HepG2 (cell line): ENCODE measurements around the gene PDE6C. TPM values are rescaled to one million over a fixed set of nuclear protein-coding genes. Genes with fewer than 3 reads are reported as not detected.
A peak's percentile ranks its signal among the peaks of the same experiment; 100 is the strongest.

ENCODE experiments used
- ARHGAP35 ChIP-seq: sonication (generic); formaldehyde crosslinking; IDR thresholded peaks from 2 replicates; pipeline ENCODE4 v1.9.0; 2022; ENCODE audit warnings: mild to moderate bottlenecking, inconsistent platforms, moderate library complexity, missing genetic modification reagents, borderline replicate concordance
- ATRX ChIP-seq: sonication (generic); formaldehyde crosslinking; IDR thresholded peaks from 2 replicates; pipeline ENCODE4 v1.4.0; 2020; ENCODE audit warnings: missing genetic modification reagents, borderline replicate concordance
- CENPT ChIP-seq: sonication (generic); formaldehyde crosslinking; IDR thresholded peaks from 2 replicates; pipeline ENCODE4 v1.8.0; 2022; ENCODE audit warnings: low read depth, mild to moderate bottlenecking, moderate library complexity, missing genetic modification reagents
- HOXD1 ChIP-seq: sonication (generic); formaldehyde crosslinking; IDR thresholded peaks from 2 replicates; pipeline ENCODE4 v1.5.0; 2020; ENCODE audit warnings: missing genetic modification reagents
- KDM6A ChIP-seq: IDR thresholded peaks from 2 replicates; pipeline ENCODE4 v1.6.1; 2016; ENCODE audit warnings: low read depth
- MIER3 ChIP-seq: IDR thresholded peaks from 2 replicates; pipeline ENCODE4 v1.6.1; 2016; ENCODE audit warnings: missing compliant biosample characterization, borderline replicate concordance
- NFIB ChIP-seq: sonication (generic); formaldehyde crosslinking; IDR thresholded peaks from 2 replicates; pipeline ENCODE4 v1.9.0; 2021; ENCODE audit warnings: missing genetic modification reagents, mild to moderate bottlenecking, borderline replicate concordance
- RAD21 ChIP-seq: fragments of 450-650 bp; formaldehyde crosslinking; IDR thresholded peaks from 2 replicates; pipeline ENCODE4 v1.5.0; 2020; ENCODE audit warnings: mild to moderate bottlenecking
- RCOR2 ChIP-seq: IDR thresholded peaks from 2 replicates; pipeline ENCODE4 v1.6.1; 2016; ENCODE audit warnings: missing biosample characterization, missing genetic modification reagents
- SOX13 ChIP-seq, 3 experiments: fragments of 450-650 bp in 1 of 3; sonication (generic) in 1 of 3; formaldehyde crosslinking in 1 of 3; IDR thresholded peaks in 2 of 3; conservative IDR thresholded peaks in 1 of 3; 2 replicates each; pipeline versions ENCODE4 v1.5.0 to v1.6.1; 2016 to 2020; ENCODE audit warnings: antibody characterized with exemption in 1 of 3, mild to moderate bottlenecking in 1 of 3, missing compliant biosample characterization in 1 of 3, missing genetic modification reagents in 1 of 3, moderate library complexity in 1 of 3
- TCF7L2 ChIP-seq: IDR thresholded peaks from 2 replicates; pipeline ENCODE4 v1.6.1; 2011; ENCODE audit warnings: mild to moderate bottlenecking, low read depth, low read length, moderate library complexity
- ZFX ChIP-seq: sonication (generic); formaldehyde crosslinking; IDR thresholded peaks from 2 replicates; pipeline ENCODE4 v1.4.0; 2020; ENCODE audit warnings: mild to moderate bottlenecking, low read depth, missing genetic modification reagents, moderate library complexity
- ZNF607 ChIP-seq: sonication (generic); formaldehyde crosslinking; IDR thresholded peaks from 2 replicates; pipeline ENCODE4 v1.5.1; 2020; ENCODE audit warnings: missing genetic modification reagents, mild to moderate bottlenecking, borderline replicate concordance
- ZNF670 ChIP-seq: sonication (generic); formaldehyde crosslinking; IDR thresholded peaks from 2 replicates; pipeline ENCODE4 v1.8.0; 2022; ENCODE audit warnings: mild to moderate bottlenecking, missing genetic modification reagents, borderline replicate concordance
- ZNF773 ChIP-seq: sonication (generic); formaldehyde crosslinking; IDR thresholded peaks from 2 replicates; pipeline ENCODE4 v1.4.0; 2020; ENCODE audit warnings: missing genetic modification reagents, borderline replicate concordance
- polyA plus RNA-seq, 8 experiments: library from polyadenylated mRNA; depleted of rRNA in 3 of 8; stranded (reverse) in 7 of 8; unstranded in 1 of 8; fragments of >200 nt; fragmentation: Illumina TruSeq in 4 of 8; extraction: Trizol in 4 of 8; gene quantifications; 2 replicates each; pipeline versions ENCODE4 v1.2.1 to v1.2.3, GENCODE V29; 2011 to 2016; ENCODE audit warnings: low read depth in 4 of 8, missing spikeins in 1 of 8, mixed read lengths in 1 of 8; ENCODE audit not compliant: insufficient read depth in 1 of 8
- total RNA-seq, 5 experiments: library from RNA; depleted of rRNA; stranded (reverse); fragments of >200 nt; fragmentation: Illumina TruSeq; extraction: Trizol; gene quantifications; 2 replicates each; pipeline ENCODE4 v1.2.3, GENCODE V29; 2016; ENCODE audit warnings: low read depth in 1 of 5
- TF ChIP-seq, protein P1 (sequence below): sonication (generic); formaldehyde crosslinking; conservative IDR thresholded peaks from 2 replicates; pipeline ENCODE4 v1.5.0; 2020; ENCODE audit warnings: missing genetic modification reagents
- TF ChIP-seq, protein P2 (sequence below): sonication (generic); formaldehyde crosslinking; IDR thresholded peaks from 2 replicates; pipeline ENCODE4 v1.4.0; 2020; ENCODE audit warnings: missing genetic modification reagents, borderline replicate concordance
- TF ChIP-seq, protein P3 (sequence below): sonication (generic); formaldehyde crosslinking; IDR thresholded peaks from 2 replicates; pipeline ENCODE4 v1.4.0; 2020; ENCODE audit warnings: mild to moderate bottlenecking, missing genetic modification reagents
- TF ChIP-seq, protein P4 (sequence below): sonication (generic); formaldehyde crosslinking; IDR thresholded peaks from 2 replicates; pipeline ENCODE4 v1.4.0; 2020; ENCODE audit warnings: mild to moderate bottlenecking, missing genetic modification reagents

PDE6C gene
- total and polyA plus RNA-seq, 2 of the 13 experiments (the other 11 are each of a cell fraction or from before 2014, with no cell fraction given) = 0.64 TPM; not detected in 1

DNA sequence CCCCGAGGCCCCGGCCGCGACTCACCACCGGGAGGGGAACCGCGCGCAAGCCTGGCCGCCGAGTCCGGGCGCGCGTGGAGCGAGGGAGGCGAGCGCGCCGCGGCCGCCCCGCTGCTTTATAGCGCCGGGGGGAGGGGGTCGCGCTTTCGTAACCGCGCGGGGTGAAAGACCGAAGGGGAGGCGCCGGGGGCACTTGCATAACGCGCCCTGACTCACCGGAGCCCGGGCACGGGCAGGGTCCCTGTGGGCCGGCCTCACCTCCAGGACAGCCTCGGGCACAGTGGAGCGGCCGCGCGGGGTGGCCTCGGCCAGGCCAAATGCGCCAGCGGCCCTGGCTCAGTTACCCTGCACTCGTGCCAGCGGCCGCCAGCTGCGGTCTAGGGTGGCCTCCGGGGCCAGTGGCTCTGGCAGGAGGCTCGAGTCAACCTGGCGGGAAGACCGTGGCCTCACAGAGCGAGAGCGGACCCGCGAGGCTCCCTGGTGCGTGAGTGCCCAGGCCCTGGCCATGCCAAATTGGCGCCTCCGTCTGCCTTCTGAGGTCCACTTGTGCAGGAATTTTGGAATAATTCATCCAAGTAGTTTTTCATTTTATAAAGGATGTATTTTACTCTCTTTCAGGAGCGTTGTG lies 11.1 kb upstream of the PDE6C start, which contains the start of gene RBP4 (continued):
- TF ChIP-seq, protein P1, sequence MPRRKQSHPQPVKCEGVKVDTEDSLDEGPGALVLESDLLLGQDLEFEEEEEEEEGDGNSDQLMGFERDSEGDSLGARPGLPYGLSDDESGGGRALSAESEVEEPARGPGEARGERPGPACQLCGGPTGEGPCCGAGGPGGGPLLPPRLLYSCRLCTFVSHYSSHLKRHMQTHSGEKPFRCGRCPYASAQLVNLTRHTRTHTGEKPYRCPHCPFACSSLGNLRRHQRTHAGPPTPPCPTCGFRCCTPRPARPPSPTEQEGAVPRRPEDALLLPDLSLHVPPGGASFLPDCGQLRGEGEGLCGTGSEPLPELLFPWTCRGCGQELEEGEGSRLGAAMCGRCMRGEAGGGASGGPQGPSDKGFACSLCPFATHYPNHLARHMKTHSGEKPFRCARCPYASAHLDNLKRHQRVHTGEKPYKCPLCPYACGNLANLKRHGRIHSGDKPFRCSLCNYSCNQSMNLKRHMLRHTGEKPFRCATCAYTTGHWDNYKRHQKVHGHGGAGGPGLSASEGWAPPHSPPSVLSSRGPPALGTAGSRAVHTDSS (CRISPR knock-in tag) = no peak
- TF ChIP-seq ZNF607 (CRISPR knock-in tag) (peak; percentile 27; the same call in 1 of the 2 replicates), ATRX (CRISPR knock-in tag) (no peak), ZFX (CRISPR knock-in tag) (peak; percentile 89), SOX13 (IDR thresholded peaks at IDR 0.05) (peak; percentile 54; the same call in 1 of the 2 replicates), SOX13 (CRISPR knock-in tag; conservative IDR thresholded peaks at IDR 0.05 in 1 of 2, IDR thresholded peaks at IDR 0.05 in 1 of 2) (peak in 1 of 2 experiments; percentile 70; a peak in 2 of 4 replicates), TCF7L2 (no peak), ZNF670 (CRISPR knock-in tag) (peak; percentile 94; the same call in 1 of the 2 replicates), HOXD1 (peak; percentile 78; the same call in 1 of the 2 replicates), CENPT (CRISPR knock-in tag) (0 out of 2 replicates have a peak, but pooled peaks have one; percentile 50), KDM6A (peak; percentile 46; the same call in 1 of the 2 replicates), ARHGAP35 (CRISPR knock-in tag) (peak; percentile 72), MIER3 (CRISPR knock-in tag) (no peak), RCOR2 (no peak), RAD21 (CRISPR knock-in tag) (peak; percentile 72), ZNF773 (CRISPR knock-in tag) (no peak), NFIB (CRISPR knock-in tag) (no peak)
- TF ChIP-seq, protein P2, sequence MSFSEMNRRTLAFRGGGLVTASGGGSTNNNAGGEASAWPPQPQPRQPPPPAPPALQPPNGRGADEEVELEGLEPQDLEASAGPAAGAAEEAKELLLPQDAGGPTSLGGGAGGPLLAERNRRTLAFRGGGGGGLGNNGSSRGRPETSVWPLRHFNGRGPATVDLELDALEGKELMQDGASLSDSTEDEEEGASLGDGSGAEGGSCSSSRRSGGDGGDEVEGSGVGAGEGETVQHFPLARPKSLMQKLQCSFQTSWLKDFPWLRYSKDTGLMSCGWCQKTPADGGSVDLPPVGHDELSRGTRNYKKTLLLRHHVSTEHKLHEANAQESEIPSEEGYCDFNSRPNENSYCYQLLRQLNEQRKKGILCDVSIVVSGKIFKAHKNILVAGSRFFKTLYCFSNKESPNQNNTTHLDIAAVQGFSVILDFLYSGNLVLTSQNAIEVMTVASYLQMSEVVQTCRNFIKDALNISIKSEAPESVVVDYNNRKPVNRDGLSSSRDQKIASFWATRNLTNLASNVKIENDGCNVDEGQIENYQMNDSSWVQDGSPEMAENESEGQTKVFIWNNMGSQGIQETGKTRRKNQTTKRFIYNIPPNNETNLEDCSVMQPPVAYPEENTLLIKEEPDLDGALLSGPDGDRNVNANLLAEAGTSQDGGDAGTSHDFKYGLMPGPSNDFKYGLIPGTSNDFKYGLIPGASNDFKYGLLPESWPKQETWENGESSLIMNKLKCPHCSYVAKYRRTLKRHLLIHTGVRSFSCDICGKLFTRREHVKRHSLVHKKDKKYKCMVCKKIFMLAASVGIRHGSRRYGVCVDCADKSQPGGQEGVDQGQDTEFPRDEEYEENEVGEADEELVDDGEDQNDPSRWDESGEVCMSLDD (CRISPR knock-in tag) = no peak
- TF ChIP-seq, protein P3, sequence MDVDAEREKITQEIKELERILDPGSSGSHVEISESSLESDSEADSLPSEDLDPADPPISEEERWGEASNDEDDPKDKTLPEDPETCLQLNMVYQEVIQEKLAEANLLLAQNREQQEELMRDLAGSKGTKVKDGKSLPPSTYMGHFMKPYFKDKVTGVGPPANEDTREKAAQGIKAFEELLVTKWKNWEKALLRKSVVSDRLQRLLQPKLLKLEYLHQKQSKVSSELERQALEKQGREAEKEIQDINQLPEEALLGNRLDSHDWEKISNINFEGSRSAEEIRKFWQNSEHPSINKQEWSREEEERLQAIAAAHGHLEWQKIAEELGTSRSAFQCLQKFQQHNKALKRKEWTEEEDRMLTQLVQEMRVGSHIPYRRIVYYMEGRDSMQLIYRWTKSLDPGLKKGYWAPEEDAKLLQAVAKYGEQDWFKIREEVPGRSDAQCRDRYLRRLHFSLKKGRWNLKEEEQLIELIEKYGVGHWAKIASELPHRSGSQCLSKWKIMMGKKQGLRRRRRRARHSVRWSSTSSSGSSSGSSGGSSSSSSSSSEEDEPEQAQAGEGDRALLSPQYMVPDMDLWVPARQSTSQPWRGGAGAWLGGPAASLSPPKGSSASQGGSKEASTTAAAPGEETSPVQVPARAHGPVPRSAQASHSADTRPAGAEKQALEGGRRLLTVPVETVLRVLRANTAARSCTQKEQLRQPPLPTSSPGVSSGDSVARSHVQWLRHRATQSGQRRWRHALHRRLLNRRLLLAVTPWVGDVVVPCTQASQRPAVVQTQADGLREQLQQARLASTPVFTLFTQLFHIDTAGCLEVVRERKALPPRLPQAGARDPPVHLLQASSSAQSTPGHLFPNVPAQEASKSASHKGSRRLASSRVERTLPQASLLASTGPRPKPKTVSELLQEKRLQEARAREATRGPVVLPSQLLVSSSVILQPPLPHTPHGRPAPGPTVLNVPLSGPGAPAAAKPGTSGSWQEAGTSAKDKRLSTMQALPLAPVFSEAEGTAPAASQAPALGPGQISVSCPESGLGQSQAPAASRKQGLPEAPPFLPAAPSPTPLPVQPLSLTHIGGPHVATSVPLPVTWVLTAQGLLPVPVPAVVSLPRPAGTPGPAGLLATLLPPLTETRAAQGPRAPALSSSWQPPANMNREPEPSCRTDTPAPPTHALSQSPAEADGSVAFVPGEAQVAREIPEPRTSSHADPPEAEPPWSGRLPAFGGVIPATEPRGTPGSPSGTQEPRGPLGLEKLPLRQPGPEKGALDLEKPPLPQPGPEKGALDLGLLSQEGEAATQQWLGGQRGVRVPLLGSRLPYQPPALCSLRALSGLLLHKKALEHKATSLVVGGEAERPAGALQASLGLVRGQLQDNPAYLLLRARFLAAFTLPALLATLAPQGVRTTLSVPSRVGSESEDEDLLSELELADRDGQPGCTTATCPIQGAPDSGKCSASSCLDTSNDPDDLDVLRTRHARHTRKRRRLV (CRISPR knock-in tag) = no peak
- TF ChIP-seq, protein P4, sequence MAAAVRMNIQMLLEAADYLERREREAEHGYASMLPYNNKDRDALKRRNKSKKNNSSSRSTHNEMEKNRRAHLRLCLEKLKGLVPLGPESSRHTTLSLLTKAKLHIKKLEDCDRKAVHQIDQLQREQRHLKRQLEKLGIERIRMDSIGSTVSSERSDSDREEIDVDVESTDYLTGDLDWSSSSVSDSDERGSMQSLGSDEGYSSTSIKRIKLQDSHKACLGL (CRISPR knock-in tag) = no peak; the same call in 1 of the 2 replicates
